ENCODE measurements around the gene RRP1.

GRCh38 chr21:43793243-43793642 is 3.9 kb downstream of the RRP1 start:
- no peak for TF ChIP-seq POLR2A (IDR thresholded peaks at IDR 0.05)
- no peak for TF ChIP-seq CTCF (IDR thresholded peaks at IDR 0.05)

All from lower leg skin (tissue), 3 donors.